ENCODE measurements around the gene NFIA.

- TF ChIP-seq CTCF (IDR thresholded peaks at IDR 0.05) (no peak), POLR2AphosphoS5 (IDR thresholded peaks at IDR 0.05; ENCODE audit: low read depth, low read length) (no peak), REST (IDR thresholded peaks at IDR 0.05; ENCODE audit: insufficient read depth in 1 of 2, low read depth in 2 of 2, low read length in 1 of 2) (no peak)
Observed at GRCh38 chr1:61297887-61298286, 215.5 kb downstream of the NFIA start.

Measured in Panc1 (cell line).